MCF 10A (cell line): Measurements from ENCODE around the gene PLXDC1. TPM values are rescaled to one million over a fixed set of nuclear protein-coding genes. Genes with fewer than 3 reads are reported as not detected.

ENCODE experiments used
- BruUV-seq: library from RNA; stranded (reverse); fragments of 400-500 nt; replicated peaks from 2 replicates; lab custom pipeline; 2021; lab: Mats Ljungman, UMichigan
- CTCF ChIA-PET: fragments of 300-600 bp; sonication (Branson Sonifier 250); formaldehyde crosslinking; extraction: SDS; loops from one replicate; lab custom pipeline; 2021; ENCODE audit warnings: antibody characterized with exemption, inconsistent platforms; lab: Yijun Ruan, JAX
- POLR2A ChIA-PET: fragments of 300-600, 350-650 bp; sonication (Branson Sonifier 250); formaldehyde crosslinking; extraction: SDS; loops from one replicate; lab custom pipeline; 2020; ENCODE audit warnings: antibody characterized with exemption, inconsistent platforms; lab: Yijun Ruan, JAX
- DNase-seq: peaks from one replicate; pipeline ENCODE4 v3.0.0-alpha.2; 2018; ENCODE audit not compliant: unreplicated experiment
- H3K27ac Mint-ChIP-seq: one replicate; pipeline ENCODE4 v1.8.0; 2022; ENCODE audit warnings: mild to moderate bottlenecking, low read depth, mixed read lengths; ENCODE audit not compliant: unreplicated experiment
- H3K27me3 Mint-ChIP-seq: one replicate; pipeline ENCODE4 v1.8.0; 2022; ENCODE audit warnings: mixed read lengths; ENCODE audit not compliant: insufficient read depth, unreplicated experiment
- H3K36me3 Mint-ChIP-seq: one replicate; pipeline ENCODE4 v1.8.0; 2022; ENCODE audit warnings: mild to moderate bottlenecking, moderate library complexity, mixed read lengths; ENCODE audit not compliant: insufficient read depth, unreplicated experiment
- H3K4me1 Mint-ChIP-seq: one replicate; pipeline ENCODE4 v1.8.0; 2022; ENCODE audit warnings: mixed read lengths; ENCODE audit not compliant: insufficient read depth, unreplicated experiment
- H3K4me3 Mint-ChIP-seq: one replicate; pipeline ENCODE4 v1.8.0; 2022; ENCODE audit warnings: mild to moderate bottlenecking, moderate library complexity, mixed read lengths; ENCODE audit not compliant: unreplicated experiment
- H3K9me3 Mint-ChIP-seq: one replicate; pipeline ENCODE4 v1.8.0; 2022; ENCODE audit warnings: mixed read lengths; ENCODE audit not compliant: unreplicated experiment
- intact Hi-C: fragments of 100-400 bp; cut with micrococcal nuclease; formaldehyde crosslinking; loops from 2 replicates; pipeline ENCODE4 v1.14.1; 2022
- total RNA-seq: library from RNA; stranded (reverse); gene quantifications from 2 replicates; pipeline ENCODE4 v1.2.3, GENCODE V29; 2022
- TF ChIP-seq, protein P1 (sequence below): fragments of 200-600 bp; IDR thresholded peaks from one replicate; pipeline ENCODE4 v1.8.0; 2022; ENCODE audit warnings: antibody characterized with exemption, mild to moderate bottlenecking; ENCODE audit not compliant: unreplicated experiment

PLXDC1 gene
- total RNA-seq, 1 experiment from 2014 or later = 0.61 TPM

- no TSS peak for BruUV-seq
- H3K27me3 Mint-ChIP-seq = peaks cover 22% of the 10 kb centered on the region
- H3K4me1 Mint-ChIP-seq = peaks cover 18% of the 10 kb centered on the region
- TF ChIP-seq, protein P1, sequence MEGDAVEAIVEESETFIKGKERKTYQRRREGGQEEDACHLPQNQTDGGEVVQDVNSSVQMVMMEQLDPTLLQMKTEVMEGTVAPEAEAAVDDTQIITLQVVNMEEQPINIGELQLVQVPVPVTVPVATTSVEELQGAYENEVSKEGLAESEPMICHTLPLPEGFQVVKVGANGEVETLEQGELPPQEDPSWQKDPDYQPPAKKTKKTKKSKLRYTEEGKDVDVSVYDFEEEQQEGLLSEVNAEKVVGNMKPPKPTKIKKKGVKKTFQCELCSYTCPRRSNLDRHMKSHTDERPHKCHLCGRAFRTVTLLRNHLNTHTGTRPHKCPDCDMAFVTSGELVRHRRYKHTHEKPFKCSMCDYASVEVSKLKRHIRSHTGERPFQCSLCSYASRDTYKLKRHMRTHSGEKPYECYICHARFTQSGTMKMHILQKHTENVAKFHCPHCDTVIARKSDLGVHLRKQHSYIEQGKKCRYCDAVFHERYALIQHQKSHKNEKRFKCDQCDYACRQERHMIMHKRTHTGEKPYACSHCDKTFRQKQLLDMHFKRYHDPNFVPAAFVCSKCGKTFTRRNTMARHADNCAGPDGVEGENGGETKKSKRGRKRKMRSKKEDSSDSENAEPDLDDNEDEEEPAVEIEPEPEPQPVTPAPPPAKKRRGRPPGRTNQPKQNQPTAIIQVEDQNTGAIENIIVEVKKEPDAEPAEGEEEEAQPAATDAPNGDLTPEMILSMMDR = no peak
- DNase-seq = no peak
- no peak overlapping the region for H3K4me3 Mint-ChIP-seq
- ChIA-PET CTCF (interaction anchor here (0.7 to 5.1 kb wide), 7 partner anchors 8 to 184 kb away, joined by 3 to 44 read pairs (median 3); no protein-coding TSS in a partner anchor), POLR2A (interaction anchor here (0.6 to 1.5 kb wide), 2 partner anchors 12 to 294 kb away, joined by 3 read pairs; partner anchors contain the start of gene CDK12)
- no peaks in the 10 kb centered on the region for H3K9me3 Mint-ChIP-seq
- no peaks in the 10 kb centered on the region for H3K36me3 Mint-ChIP-seq
- no peak overlapping the region for H3K27ac Mint-ChIP-seq
- intact Hi-C loops = no loop called here
Observed at GRCh38 chr17:39167476-39167875, 16.0 kb upstream of the PLXDC1 start.

GRCh38 chr17:39166437-39167335 lies 15.2 kb upstream of the PLXDC1 start:
- CTCF ChIA-PET = interaction anchor here (0.5 to 5.1 kb wide), 8 partner anchors 9 to 208 kb away, joined by 3 to 44 read pairs (median 4); no protein-coding TSS in a partner anchor
- H3K4me1 Mint-ChIP-seq = peaks cover 18% of the 10 kb centered on the region
- no peak overlapping the region for H3K27ac Mint-ChIP-seq
- H3K27me3 Mint-ChIP-seq = peaks cover 22% of the 10 kb centered on the region
- H3K9me3 Mint-ChIP-seq = no peaks in the 10 kb centered on the region
- H3K4me3 Mint-ChIP-seq = no peak overlapping the region
- intact Hi-C loops = no loop called here
- POLR2A ChIA-PET = interaction anchor here (0.5 to 1.5 kb wide), 5 partner anchors 12 to 461 kb away, joined by 3 read pairs; partner anchors contain the start of gene CDK12
- BruUV-seq = no TSS peak
- DNase-seq = no peak
- TF ChIP-seq, protein P1 = no peak
- no peaks in the 10 kb centered on the region for H3K36me3 Mint-ChIP-seq

DNA sequence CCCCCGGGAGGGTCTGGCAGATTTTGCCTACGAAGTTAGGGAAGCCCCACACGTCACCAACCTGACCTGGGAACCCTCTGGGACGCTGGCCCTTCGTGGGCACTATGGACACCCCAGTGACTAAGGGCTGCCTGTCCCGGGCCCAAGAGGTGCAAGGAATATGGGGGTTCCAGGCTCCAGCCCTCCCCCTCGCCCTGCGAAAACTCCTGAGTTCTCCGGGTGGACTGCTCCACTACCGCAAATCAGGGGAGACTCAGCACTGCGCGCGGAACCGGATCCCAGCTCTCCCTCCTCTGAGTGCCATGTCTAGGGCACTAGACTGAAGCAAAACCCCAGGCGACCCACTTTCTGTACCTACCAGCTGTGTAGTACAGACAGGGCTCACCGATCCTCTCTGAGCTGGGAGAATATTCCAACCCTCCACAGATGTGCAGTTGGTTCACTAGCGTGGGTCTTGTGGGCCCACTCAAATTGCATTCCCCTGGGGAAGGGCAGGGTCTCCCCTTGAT lies 14.5 kb upstream of the PLXDC1 start, which contains the start of gene ARL5C:
Gene ARL5C (minus strand): TSS at position 321 of the 509 bp plus-strand sequence. CDS start 401 bp downstream, outside the sequence.
- H3K27me3 Mint-ChIP-seq = peaks cover 22% of the 10 kb centered on the region
- no peak within 1 kb of the TSS for H3K4me3 Mint-ChIP-seq
- intact Hi-C loops = no loop called here
- TF ChIP-seq, protein P1 = no peak
- H3K9me3 Mint-ChIP-seq = no peaks in the 10 kb centered on the region
- H3K27ac Mint-ChIP-seq = no peak within 1 kb of the TSS
- BruUV-seq = no TSS peak
- POLR2A ChIA-PET = interaction anchor here (0.5 to 0.7 kb wide), 2 partner anchors 36 to 460 kb away, joined by 3 read pairs; no protein-coding TSS in a partner anchor
- H3K36me3 Mint-ChIP-seq = no peaks in the 10 kb centered on the region
- CTCF ChIA-PET = interaction anchor here (0.6 to 5.1 kb wide), 3 partner anchors 10 to 91 kb away, joined by 3 to 44 read pairs (median 4); no protein-coding TSS in a partner anchor
- peaks cover 18% of the 10 kb centered on the region for H3K4me1 Mint-ChIP-seq
- no peak for DNase-seq
